NB4 (cell line): ENCODE measurements around the gene LRRC14B.

Source experiments
- MAX ChIP-seq: IDR thresholded peaks from 2 replicates; pipeline ENCODE4 v1.6.1; 2011; ENCODE audit warnings: low read depth, low read length
- TF ChIP-seq, protein P1 (sequence below): IDR thresholded peaks from one replicate; pipeline ENCODE4 v1.5.1; 2012; ENCODE audit warnings: low read depth, low read length

DNA sequence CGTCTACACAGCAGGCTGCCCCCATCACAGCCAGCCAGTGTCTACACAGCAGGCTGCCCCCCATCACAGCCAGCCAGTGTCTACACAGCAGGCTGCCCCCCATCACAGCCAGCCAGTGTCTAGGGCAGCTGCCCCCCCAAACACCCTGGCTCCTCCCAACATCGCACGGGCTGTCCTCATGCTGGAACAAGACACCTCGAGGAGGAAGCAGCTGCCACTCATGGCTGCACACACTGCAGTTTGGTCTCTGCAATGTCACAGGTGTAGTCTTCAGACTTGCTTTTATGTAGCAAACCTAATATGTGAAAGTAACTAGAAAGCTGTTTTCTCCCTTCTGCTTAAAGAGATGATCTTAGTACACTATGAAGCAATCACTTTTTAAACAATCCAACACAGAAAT is 9.7 kb downstream of the LRRC14B start:
- TF ChIP-seq, protein P1, sequence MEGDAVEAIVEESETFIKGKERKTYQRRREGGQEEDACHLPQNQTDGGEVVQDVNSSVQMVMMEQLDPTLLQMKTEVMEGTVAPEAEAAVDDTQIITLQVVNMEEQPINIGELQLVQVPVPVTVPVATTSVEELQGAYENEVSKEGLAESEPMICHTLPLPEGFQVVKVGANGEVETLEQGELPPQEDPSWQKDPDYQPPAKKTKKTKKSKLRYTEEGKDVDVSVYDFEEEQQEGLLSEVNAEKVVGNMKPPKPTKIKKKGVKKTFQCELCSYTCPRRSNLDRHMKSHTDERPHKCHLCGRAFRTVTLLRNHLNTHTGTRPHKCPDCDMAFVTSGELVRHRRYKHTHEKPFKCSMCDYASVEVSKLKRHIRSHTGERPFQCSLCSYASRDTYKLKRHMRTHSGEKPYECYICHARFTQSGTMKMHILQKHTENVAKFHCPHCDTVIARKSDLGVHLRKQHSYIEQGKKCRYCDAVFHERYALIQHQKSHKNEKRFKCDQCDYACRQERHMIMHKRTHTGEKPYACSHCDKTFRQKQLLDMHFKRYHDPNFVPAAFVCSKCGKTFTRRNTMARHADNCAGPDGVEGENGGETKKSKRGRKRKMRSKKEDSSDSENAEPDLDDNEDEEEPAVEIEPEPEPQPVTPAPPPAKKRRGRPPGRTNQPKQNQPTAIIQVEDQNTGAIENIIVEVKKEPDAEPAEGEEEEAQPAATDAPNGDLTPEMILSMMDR, result no peak
- no peak for TF ChIP-seq MAX
